Activated T-cell treated with anti-CD3 and anti-CD28 coated beads for 1 hour (primary cell): ENCODE measurements around the gene RHOT1.
"Not testable (repeated sequence)": the region's sequence is repeated elsewhere in the genome, so short reads cannot be mapped to it uniquely, and the experiment has no call there.

ENCODE experiments used
- DNase-seq: peaks from one replicate; pipeline ENCODE4 v3.0.0-alpha.2; 2020; ENCODE audit warnings: low read depth

The RHOT1 gene

GRCh38 chr17:32124985-32125847, 17.1 kb upstream of the RHOT1 start:
- DNase-seq, result no peak

GRCh38 chr17:32125848-32126153, 16.5 kb upstream of the RHOT1 start:
- DNase-seq, result no peak

GRCh38 chr17:32126325-32126724, 16.0 kb upstream of the RHOT1 start:
- no peak for DNase-seq

- DNase-seq, result no peak
These were observed 15.6 kb upstream of the RHOT1 start for GRCh38 chr17:32126746-32127145.

- peak; percentile 72 for DNase-seq
These were observed 15.0 kb upstream of the RHOT1 start for GRCh38 chr17:32127158-32127897.

- not testable (repeated sequence) for DNase-seq
These were observed 13.8 kb upstream of the RHOT1 start for GRCh38 chr17:32128470-32128869.

GRCh38 chr17:32135497-32136117, 6.7 kb upstream of the RHOT1 start:
- DNase-seq, result not testable (repeated sequence)

- DNase-seq, result no peak
These were observed 5.4 kb upstream of the RHOT1 start for GRCh38 chr17:32136856-32137255.

GRCh38 chr17:32139504-32139903, 2.8 kb upstream of the RHOT1 start:
- DNase-seq, result not testable (repeated sequence)

GRCh38 chr17:32141258-32141657, 1.0 kb upstream of the RHOT1 start:
- DNase-seq, result no peak

GRCh38 chr17:32141679-32142037, 644 bp upstream of the RHOT1 start:
- DNase-seq, result no peak

GRCh38 chr17:32142857-32143526, 690 bp downstream of the RHOT1 start:
- no peak for DNase-seq

GRCh38 chr17:32143527-32143870, 1.2 kb downstream of the RHOT1 start:
- DNase-seq, result no peak

- DNase-seq, result not testable (repeated sequence)
These were observed 2.1 kb downstream of the RHOT1 start for GRCh38 chr17:32144442-32144841.

GRCh38 chr17:32148351-32148750, 6.0 kb downstream of the RHOT1 start:
- no peak for DNase-seq

GRCh38 chr17:32150358-32150757, 8.1 kb downstream of the RHOT1 start:
- no peak for DNase-seq

GRCh38 chr17:32152130-32152529, 9.8 kb downstream of the RHOT1 start:
- DNase-seq, result no peak

GRCh38 chr17:32155896-32156295, 13.6 kb downstream of the RHOT1 start:
- no peak for DNase-seq

GRCh38 chr17:32156656-32157055, 14.4 kb downstream of the RHOT1 start:
- no peak for DNase-seq

- DNase-seq, result no peak
These were observed 14.9 kb downstream of the RHOT1 start for GRCh38 chr17:32157225-32157624.

- no peak for DNase-seq
These were observed 16.7 kb downstream of the RHOT1 start for GRCh38 chr17:32158870-32159585.
